ENCODE data around the gene TAF15.

DNA sequence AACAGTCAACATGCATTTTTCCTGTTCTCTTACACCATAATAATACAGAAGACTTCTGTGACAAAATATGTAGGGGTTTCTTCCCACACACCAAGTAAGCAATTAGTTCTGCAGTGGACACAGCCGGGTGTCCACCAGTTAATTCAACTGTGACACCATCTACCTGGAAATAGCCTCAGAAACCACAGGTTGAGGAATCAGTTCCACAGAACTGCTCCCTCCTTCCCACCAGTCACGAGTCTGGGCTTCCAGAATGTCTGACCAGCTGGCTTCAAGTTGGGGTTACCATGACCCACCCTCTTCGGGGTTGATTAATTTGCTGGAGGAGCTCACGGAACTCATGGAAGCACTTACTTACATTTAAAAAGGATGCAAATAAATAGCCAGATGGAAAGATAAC lies 84.5 kb downstream of the TAF15 start:
- TF ChIP-seq, protein P1, sequence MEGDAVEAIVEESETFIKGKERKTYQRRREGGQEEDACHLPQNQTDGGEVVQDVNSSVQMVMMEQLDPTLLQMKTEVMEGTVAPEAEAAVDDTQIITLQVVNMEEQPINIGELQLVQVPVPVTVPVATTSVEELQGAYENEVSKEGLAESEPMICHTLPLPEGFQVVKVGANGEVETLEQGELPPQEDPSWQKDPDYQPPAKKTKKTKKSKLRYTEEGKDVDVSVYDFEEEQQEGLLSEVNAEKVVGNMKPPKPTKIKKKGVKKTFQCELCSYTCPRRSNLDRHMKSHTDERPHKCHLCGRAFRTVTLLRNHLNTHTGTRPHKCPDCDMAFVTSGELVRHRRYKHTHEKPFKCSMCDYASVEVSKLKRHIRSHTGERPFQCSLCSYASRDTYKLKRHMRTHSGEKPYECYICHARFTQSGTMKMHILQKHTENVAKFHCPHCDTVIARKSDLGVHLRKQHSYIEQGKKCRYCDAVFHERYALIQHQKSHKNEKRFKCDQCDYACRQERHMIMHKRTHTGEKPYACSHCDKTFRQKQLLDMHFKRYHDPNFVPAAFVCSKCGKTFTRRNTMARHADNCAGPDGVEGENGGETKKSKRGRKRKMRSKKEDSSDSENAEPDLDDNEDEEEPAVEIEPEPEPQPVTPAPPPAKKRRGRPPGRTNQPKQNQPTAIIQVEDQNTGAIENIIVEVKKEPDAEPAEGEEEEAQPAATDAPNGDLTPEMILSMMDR (optimal IDR thresholded peaks at IDR 0.05 in 1 of 3, IDR thresholded peaks at IDR 0.05 in 1 of 3, conservative IDR thresholded peaks at IDR 0.05 in 1 of 3; ENCODE audit: extremely low read depth in 1 of 3, insufficient read depth in 2 of 3, low read length in 3 of 3) = no peak
- no peak for TF ChIP-seq EZH2 (IDR thresholded peaks at IDR 0.05; ENCODE audit: low read length)

Measured in keratinocyte (primary cell).